ENCODE measurements around the gene PLBD2.

Gene PLBD2

DNA sequence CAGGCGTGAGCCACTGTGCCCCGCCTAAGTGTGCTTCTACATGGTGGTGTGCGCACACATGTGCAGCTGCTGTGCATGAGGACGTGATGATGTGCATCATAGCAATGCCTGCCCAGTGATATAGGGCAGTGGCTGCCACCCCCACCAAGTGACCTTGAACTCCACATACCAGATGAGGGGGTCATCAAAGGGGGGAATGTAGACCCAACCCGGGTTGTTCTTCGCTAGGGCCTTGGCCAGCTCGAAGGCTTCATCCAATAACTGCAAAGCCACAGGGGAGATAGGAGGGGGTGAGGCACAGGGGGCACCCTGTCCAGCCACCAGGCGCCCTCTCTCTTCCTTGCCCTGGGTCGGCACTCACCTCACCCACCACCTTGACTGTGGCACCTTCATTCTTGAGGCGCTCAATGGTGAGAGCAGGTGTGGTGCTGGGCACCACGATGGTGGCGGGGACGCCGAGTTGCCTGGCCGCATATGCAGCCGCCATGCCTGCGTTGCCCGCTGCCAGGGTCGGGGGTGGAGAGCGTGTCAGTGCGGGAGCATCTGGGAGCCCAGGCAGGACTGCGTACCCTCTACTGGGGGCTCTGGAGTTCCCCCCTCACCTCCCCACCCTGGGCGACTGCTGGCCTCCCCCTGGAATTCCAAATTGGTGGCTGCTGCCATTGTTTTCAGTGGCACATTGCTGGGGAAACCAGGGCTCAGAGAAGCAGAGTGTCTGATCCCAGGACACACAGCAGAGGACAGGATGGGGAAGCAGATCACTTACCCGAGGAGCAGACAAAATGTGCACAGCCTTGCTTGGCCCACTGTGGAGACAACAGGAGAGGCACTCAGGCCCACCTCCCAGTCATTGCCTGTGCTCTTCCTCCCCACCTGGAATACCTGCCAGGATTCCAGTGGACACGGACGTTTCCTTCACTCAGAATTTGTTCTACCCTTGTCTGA lies 40.2 kb downstream of the PLBD2 start:
- H3K27me3 ChIP-seq (ENCODE audit: low read depth, low read length) = no peaks in the 10 kb centered on the region

DNA sequence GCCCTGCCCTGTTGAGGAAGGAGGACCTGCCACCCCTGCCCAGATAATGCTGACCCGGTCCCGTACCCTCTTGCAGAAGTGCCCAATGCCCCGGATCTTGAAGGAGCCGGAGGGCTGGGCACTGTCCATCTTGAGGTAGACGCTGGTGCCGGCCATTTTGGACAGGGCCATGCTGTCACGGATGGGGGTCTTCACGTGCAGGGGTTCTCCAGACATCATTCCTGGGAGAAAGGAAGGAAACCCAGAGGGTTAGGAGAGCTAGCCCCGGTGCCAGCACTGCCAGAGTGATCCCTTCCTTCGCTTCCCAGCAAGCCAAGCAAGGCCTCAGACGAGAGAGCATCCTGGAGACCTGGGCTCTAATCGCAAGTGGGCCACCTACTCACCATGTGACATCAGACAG lies 41.1 kb downstream of the PLBD2 start:
- Histone ChIP-seq H3K9me3 (ENCODE audit: control insufficient read depth in 1 of 2, low read length in 2 of 2) (no peaks in the 10 kb centered on the region), H3K27ac (ENCODE audit: low read length) (no peak overlapping the region), H3K27me3 (ENCODE audit: low read depth, low read length) (no peaks in the 10 kb centered on the region), H3K36me3 (ENCODE audit: control insufficient read depth in 1 of 2, insufficient read depth in 2 of 2, low read length in 2 of 2) (no peaks in the 10 kb centered on the region), H3K4me3 (ENCODE audit: low read depth in 1 of 2, low read length in 2 of 2) (no peak overlapping the region), H3K4me1 (ENCODE audit: control insufficient read depth in 1 of 2, insufficient read depth in 2 of 2, low read length in 2 of 2) (no peaks in the 10 kb centered on the region)

More for the DNA sequence above, 40.2 kb downstream of the PLBD2 start:
- no peak overlapping the region for H3K4me3 ChIP-seq (ENCODE audit: low read depth in 1 of 2, low read length in 2 of 2)
- H3K4me1 ChIP-seq (ENCODE audit: control insufficient read depth in 1 of 2, insufficient read depth in 2 of 2, low read length in 2 of 2) = no peaks in the 10 kb centered on the region
- no peaks in the 10 kb centered on the region for H3K9me3 ChIP-seq (ENCODE audit: control insufficient read depth in 1 of 2, low read length in 2 of 2)
- no peaks in the 10 kb centered on the region for H3K36me3 ChIP-seq (ENCODE audit: control insufficient read depth in 1 of 2, insufficient read depth in 2 of 2, low read length in 2 of 2)
- no peak overlapping the region for H3K27ac ChIP-seq (ENCODE audit: low read length)

GRCh38 chr12:113400362-113400761 lies 42.0 kb downstream of the PLBD2 start:
- H3K4me1 ChIP-seq (ENCODE audit: control insufficient read depth in 1 of 2, insufficient read depth in 2 of 2, low read length in 2 of 2) = no peaks in the 10 kb centered on the region
- no peaks in the 10 kb centered on the region for H3K36me3 ChIP-seq (ENCODE audit: control insufficient read depth in 1 of 2, insufficient read depth in 2 of 2, low read length in 2 of 2)
- H3K27ac ChIP-seq (ENCODE audit: low read length) = no peak overlapping the region
- H3K27me3 ChIP-seq (ENCODE audit: low read depth, low read length) = no peaks in the 10 kb centered on the region
- no peak overlapping the region for H3K4me3 ChIP-seq (ENCODE audit: low read depth in 1 of 2, low read length in 2 of 2)
- no peaks in the 10 kb centered on the region for H3K9me3 ChIP-seq (ENCODE audit: control insufficient read depth in 1 of 2, low read length in 2 of 2)

DNA sequence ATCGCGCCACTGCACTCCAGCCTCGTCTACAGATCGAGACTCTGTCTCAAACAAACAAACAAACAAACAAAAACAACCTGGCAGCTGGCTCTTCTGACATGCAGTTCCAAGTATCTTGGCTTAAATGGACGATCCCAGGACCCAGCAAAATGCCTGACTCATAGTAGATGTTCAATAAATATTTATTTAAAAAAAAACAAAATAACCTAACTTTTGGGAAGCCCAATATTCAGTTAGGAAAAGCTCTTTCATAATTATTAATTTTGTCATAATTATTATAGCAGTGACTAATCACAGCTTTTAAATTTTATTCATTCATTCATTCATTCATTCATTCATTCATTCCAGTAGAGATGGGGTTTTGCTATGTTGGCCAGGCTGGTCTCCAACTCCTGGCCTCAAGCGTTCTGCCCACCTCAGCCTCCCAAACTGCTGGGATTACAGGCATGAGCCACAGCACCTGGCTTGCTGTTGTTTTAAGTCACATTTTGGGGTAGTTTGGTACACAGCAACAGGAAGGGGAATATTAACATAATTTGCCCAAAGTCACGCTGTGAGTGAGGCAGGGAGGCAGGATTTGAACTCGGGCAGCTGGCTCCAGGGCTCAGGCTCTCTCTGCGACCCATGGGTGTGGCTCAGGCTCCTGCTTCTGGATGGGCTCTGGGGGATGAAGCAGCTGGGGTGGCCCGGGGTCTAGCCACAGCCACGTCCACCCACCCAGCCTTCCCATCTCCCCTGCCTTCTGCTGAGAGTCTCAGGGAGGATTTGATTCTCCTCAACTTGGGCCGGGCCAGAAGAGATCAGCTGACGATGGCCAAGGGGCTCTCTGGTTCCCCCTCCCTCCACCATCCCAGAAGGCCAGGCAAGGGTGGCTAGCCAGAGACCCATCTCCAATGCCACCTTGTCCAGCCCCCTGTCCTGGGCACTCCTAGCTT lies 42.9 kb downstream of the PLBD2 start:
- Histone ChIP-seq H3K4me3 (ENCODE audit: low read depth in 1 of 2, low read length in 2 of 2) (no peak overlapping the region), H3K4me1 (ENCODE audit: control insufficient read depth in 1 of 2, insufficient read depth in 2 of 2, low read length in 2 of 2) (no peaks in the 10 kb centered on the region), H3K9me3 (ENCODE audit: control insufficient read depth in 1 of 2, low read length in 2 of 2) (no peaks in the 10 kb centered on the region), H3K36me3 (ENCODE audit: control insufficient read depth in 1 of 2, insufficient read depth in 2 of 2, low read length in 2 of 2) (no peaks in the 10 kb centered on the region), H3K27me3 (ENCODE audit: low read depth, low read length) (no peaks in the 10 kb centered on the region), H3K27ac (ENCODE audit: low read length) (no peak overlapping the region)

DNA sequence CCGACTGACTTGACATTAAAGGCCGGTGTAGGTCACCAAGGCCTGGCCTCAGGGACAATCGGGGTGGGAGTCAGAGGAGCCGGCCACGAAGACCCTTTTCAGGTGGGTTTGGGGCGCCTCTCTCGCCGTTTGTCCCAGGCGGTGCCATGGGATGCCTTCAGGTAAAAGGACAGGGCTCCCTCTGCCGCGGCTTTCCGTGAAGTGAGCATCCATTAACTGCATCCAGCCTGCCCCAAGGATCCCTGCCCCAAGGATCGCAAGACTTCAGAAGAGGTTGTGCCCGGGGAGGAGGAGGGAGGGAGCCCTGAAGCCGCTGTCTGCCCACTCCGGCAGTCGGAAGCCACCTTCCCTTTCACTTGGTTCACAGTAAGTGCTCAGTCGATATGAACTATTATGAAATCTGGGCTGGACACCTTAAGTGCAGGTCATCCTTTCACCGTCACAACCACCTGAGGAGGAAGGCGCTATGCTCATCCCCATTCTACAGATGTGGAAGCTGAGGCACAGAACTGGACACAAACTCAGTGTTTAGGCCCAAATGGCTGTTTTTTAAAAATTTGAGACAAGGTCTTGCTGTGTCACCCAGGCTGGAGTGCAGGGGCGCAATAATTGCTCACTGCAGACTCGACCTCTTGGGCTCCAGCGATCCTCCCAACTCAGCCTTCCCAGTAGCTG lies 44.3 kb downstream of the PLBD2 start:
- Histone ChIP-seq H3K9me3 (ENCODE audit: control insufficient read depth in 1 of 2, low read length in 2 of 2) (no peaks in the 10 kb centered on the region), H3K27ac (ENCODE audit: low read length) (no peak overlapping the region), H3K27me3 (ENCODE audit: low read depth, low read length) (no peaks in the 10 kb centered on the region), H3K4me1 (ENCODE audit: control insufficient read depth in 1 of 2, insufficient read depth in 2 of 2, low read length in 2 of 2) (no peaks in the 10 kb centered on the region), H3K36me3 (ENCODE audit: control insufficient read depth in 1 of 2, insufficient read depth in 2 of 2, low read length in 2 of 2) (no peaks in the 10 kb centered on the region), H3K4me3 (ENCODE audit: low read depth in 1 of 2, low read length in 2 of 2) (no peak overlapping the region)

GRCh38 chr12:113403435-113404415 lies 45.3 kb downstream of the PLBD2 start, which contains the start of gene SDS:
Gene SDS, minus strand, starts transcription at chr12:113403887. Its CDS starts 4,179 bp downstream, at chr12:113399708.
- no peak within 1 kb of the TSS for H3K4me3 ChIP-seq (ENCODE audit: low read depth in 1 of 2, low read length in 2 of 2)
- no peak within 1 kb of the TSS for H3K27ac ChIP-seq (ENCODE audit: low read length)
- H3K4me1 ChIP-seq (ENCODE audit: control insufficient read depth in 1 of 2, insufficient read depth in 2 of 2, low read length in 2 of 2) = no peaks in the 10 kb centered on the region
- no peaks in the 10 kb centered on the region for H3K9me3 ChIP-seq (ENCODE audit: control insufficient read depth in 1 of 2, low read length in 2 of 2)
- no peaks in the 10 kb centered on the region for H3K27me3 ChIP-seq (ENCODE audit: low read depth, low read length)
- H3K36me3 ChIP-seq (ENCODE audit: control insufficient read depth in 1 of 2, insufficient read depth in 2 of 2, low read length in 2 of 2) = no peaks in the 10 kb centered on the region

DNA sequence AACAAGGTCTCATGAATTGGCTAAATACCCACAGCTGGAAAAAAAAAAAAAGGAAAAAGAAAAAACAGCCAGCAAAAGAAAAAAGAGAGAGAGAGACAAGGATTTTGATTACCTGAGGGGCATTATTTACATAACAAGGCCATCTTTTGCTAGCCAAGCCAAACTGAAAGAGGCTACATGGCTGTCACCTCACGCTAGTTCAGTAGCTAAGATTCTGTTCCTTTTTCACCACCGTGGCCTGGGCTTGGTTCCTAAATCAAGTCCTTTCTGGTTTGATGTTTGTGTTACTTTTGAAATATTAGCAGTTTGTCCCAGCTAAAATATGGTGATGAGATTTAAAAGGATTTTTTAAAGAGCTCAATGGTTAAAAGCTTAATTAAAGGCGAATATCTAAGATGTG lies 47.3 kb downstream of the PLBD2 start:
- no peak overlapping the region for H3K27ac ChIP-seq (ENCODE audit: low read length)

DNA sequence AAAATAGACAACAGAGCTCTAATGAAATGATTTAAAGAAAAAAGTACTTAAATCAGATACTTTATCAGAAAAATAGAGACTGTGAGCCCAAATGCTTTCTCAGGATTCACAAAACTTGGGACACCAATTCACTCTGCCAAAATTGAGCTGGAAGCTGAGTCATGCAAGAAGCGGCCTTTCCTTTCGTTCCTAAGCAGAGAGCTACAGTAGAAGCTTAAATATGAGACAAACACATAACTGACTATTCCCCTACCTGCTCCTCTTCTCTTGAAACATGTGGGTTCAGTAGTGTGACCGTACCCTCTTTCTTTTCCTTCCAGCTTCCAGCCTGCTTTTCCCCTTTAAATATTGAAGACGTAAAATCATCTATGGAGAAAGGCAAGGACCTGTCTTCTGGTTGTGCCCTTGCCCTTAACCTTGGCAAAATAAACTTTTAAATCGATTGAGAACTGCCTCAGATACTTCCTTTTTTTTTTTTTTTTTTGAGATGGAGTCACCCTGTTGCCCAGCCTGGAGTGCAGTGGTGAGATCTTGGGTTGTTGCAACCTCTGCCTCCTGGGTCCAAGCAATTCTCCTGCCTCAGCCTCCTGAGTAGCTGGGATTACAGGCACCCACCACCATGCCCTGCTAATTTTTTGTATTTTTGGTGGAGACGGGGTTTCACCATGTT lies 49.7 kb downstream of the PLBD2 start:
- Histone ChIP-seq H3K4me3 (ENCODE audit: low read depth in 1 of 2, low read length in 2 of 2) (no peak overlapping the region), H3K9me3 (ENCODE audit: control insufficient read depth in 1 of 2, low read length in 2 of 2) (no peaks in the 10 kb centered on the region), H3K27me3 (ENCODE audit: low read depth, low read length) (peaks cover 6% of the 10 kb centered on the region), H3K36me3 (ENCODE audit: control insufficient read depth in 1 of 2, insufficient read depth in 2 of 2, low read length in 2 of 2) (no peaks in the 10 kb centered on the region), H3K27ac (ENCODE audit: low read length) (no peak overlapping the region), H3K4me1 (ENCODE audit: control insufficient read depth in 1 of 2, insufficient read depth in 2 of 2, low read length in 2 of 2) (no peaks in the 10 kb centered on the region)

More for the DNA sequence above, 47.3 kb downstream of the PLBD2 start:
- Histone ChIP-seq H3K4me3 (ENCODE audit: low read depth in 1 of 2, low read length in 2 of 2) (no peak overlapping the region), H3K4me1 (ENCODE audit: control insufficient read depth in 1 of 2, insufficient read depth in 2 of 2, low read length in 2 of 2) (no peaks in the 10 kb centered on the region), H3K36me3 (ENCODE audit: control insufficient read depth in 1 of 2, insufficient read depth in 2 of 2, low read length in 2 of 2) (no peaks in the 10 kb centered on the region), H3K9me3 (ENCODE audit: control insufficient read depth in 1 of 2, low read length in 2 of 2) (no peaks in the 10 kb centered on the region), H3K27me3 (ENCODE audit: low read depth, low read length) (peaks cover 6% of the 10 kb centered on the region)

- no peaks in the 10 kb centered on the region for H3K4me1 ChIP-seq (ENCODE audit: control insufficient read depth in 1 of 2, insufficient read depth in 2 of 2, low read length in 2 of 2)
- H3K36me3 ChIP-seq (ENCODE audit: control insufficient read depth in 1 of 2, insufficient read depth in 2 of 2, low read length in 2 of 2) = no peaks in the 10 kb centered on the region
- H3K9me3 ChIP-seq (ENCODE audit: control insufficient read depth in 1 of 2, low read length in 2 of 2) = no peaks in the 10 kb centered on the region
- no peak overlapping the region for H3K27ac ChIP-seq (ENCODE audit: low read length)
- H3K4me3 ChIP-seq (ENCODE audit: low read depth in 1 of 2, low read length in 2 of 2) = no peak overlapping the region
- peaks cover 6% of the 10 kb centered on the region for H3K27me3 ChIP-seq (ENCODE audit: low read depth, low read length)
These were observed 50.4 kb downstream of the PLBD2 start for GRCh38 chr12:113408756-113409298.

All from muscle layer of duodenum (tissue), 2 donors.